HCT116 (cell line): ENCODE measurements around the gene PRKAG3.

Source experiments
- EZH2 ChIP-seq: fragments of 200-600 bp; sonication (generic); IDR thresholded peaks from 2 replicates; pipeline ENCODE4 v1.6.1; 2017; ENCODE audit warnings: antibody characterized with exemption, mixed run types
- EZH2phosphoT487 ChIP-seq: fragments of 200-600 bp; IDR thresholded peaks from 2 replicates; pipeline ENCODE4 v1.6.1; 2018; ENCODE audit warnings: antibody characterized with exemption, borderline replicate concordance
- POLR2A ChIP-seq: IDR thresholded peaks from 2 replicates; pipeline ENCODE4 v1.7.0; 2011; ENCODE audit warnings: borderline replicate concordance; ENCODE audit not compliant: insufficient read depth, insufficient read length; ENCODE audit errors: extremely low read depth
- POLR2AphosphoS5 ChIP-seq: IDR thresholded peaks from 2 replicates; pipeline ENCODE4 v1.6.1; 2011; ENCODE audit warnings: mild to moderate bottlenecking, low read depth, low read length, moderate library complexity
- SP1 ChIP-seq: IDR thresholded peaks from 2 replicates; pipeline ENCODE4 v1.6.1; 2012; ENCODE audit warnings: low read depth
- YY1 ChIP-seq: IDR thresholded peaks from 2 replicates; pipeline ENCODE4 v1.6.1; 2011; ENCODE audit warnings: low read length, low read depth, moderate library complexity, mild to moderate bottlenecking; ENCODE audit not compliant: insufficient replicate concordance; ENCODE audit errors: extremely low read depth
- ZFX ChIP-seq: fragments of 450-650 bp; IDR thresholded peaks from 2 replicates; pipeline ENCODE4 v1.6.1; 2017
- ZNF274 ChIP-seq: fragments of 200-500 bp; sonication (Bioruptor generic); IDR thresholded peaks from 2 replicates; pipeline ENCODE4 v1.6.1; 2014; ENCODE audit warnings: mild to moderate bottlenecking, low read depth, low read length, inconsistent platforms
- TF ChIP-seq, protein P1 (sequence below), 3 experiments: fragments of 200-600 bp in 1 of 3; sonication (generic) in 1 of 3; IDR thresholded peaks in 2 of 3; conservative IDR thresholded peaks in 1 of 3; 2 replicates each; pipeline ENCODE4 v1.5.1; 2012 to 2017; ENCODE audit warnings: low read depth in 2 of 3, low read length in 2 of 3, antibody characterized with exemption in 1 of 3, borderline replicate concordance in 1 of 3, control low read depth in 1 of 3, mild to moderate bottlenecking in 1 of 3, mixed read lengths in 1 of 3, mixed run types in 1 of 3, moderate library complexity in 1 of 3; ENCODE audit not compliant: insufficient read depth in 1 of 3
- TF ChIP-seq, protein P2 (sequence below): IDR thresholded peaks from 2 replicates; pipeline ENCODE4 v1.6.1; 2012; ENCODE audit warnings: low read depth
- TF ChIP-seq, protein P3 (sequence below): IDR thresholded peaks from 2 replicates; pipeline ENCODE4 v1.6.1; 2012

DNA sequence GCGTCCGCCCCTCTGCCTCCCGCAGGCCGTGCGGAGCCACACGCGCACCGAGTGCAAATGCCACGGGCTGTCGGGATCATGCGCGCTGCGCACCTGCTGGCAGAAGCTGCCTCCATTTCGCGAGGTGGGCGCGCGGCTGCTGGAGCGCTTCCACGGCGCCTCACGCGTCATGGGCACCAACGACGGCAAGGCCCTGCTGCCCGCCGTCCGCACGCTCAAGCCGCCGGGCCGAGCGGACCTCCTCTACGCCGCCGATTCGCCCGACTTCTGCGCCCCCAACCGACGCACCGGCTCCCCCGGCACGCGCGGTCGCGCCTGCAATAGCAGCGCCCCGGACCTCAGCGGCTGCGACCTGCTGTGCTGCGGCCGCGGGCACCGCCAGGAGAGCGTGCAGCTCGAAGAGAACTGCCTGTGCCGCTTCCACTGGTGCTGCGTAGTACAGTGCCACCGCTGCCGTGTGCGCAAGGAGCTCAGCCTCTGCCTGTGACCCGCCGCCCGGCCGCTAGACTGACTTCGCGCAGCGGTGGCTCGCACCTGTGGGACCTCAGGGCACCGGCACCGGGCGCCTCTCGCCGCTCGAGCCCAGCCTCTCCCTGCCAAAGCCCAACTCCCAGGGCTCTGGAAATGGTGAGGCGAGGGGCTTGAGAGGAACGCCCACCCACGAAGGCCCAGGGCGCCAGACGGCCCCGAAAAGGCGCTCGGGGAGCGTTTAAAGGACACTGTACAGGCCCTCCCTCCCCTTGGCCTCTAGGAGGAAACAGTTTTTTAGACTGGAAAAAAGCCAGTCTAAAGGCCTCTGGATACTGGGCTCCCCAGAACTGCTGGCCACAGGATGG lies 42.0 kb upstream of the PRKAG3 start:
- no peak for TF ChIP-seq EZH2
- TF ChIP-seq, protein P1, sequence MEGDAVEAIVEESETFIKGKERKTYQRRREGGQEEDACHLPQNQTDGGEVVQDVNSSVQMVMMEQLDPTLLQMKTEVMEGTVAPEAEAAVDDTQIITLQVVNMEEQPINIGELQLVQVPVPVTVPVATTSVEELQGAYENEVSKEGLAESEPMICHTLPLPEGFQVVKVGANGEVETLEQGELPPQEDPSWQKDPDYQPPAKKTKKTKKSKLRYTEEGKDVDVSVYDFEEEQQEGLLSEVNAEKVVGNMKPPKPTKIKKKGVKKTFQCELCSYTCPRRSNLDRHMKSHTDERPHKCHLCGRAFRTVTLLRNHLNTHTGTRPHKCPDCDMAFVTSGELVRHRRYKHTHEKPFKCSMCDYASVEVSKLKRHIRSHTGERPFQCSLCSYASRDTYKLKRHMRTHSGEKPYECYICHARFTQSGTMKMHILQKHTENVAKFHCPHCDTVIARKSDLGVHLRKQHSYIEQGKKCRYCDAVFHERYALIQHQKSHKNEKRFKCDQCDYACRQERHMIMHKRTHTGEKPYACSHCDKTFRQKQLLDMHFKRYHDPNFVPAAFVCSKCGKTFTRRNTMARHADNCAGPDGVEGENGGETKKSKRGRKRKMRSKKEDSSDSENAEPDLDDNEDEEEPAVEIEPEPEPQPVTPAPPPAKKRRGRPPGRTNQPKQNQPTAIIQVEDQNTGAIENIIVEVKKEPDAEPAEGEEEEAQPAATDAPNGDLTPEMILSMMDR (IDR thresholded peaks at IDR 0.05 in 2 of 3, conservative IDR thresholded peaks at IDR 0.05 in 1 of 3; ENCODE audit: borderline replicate concordance in 1 of 3, insufficient read depth in 1 of 3, low read depth in 2 of 3, low read length in 2 of 3), result no peak
- no peak for TF ChIP-seq SP1
- no peak for TF ChIP-seq YY1
- TF ChIP-seq ZFX, result no peak
- TF ChIP-seq, protein P2, sequence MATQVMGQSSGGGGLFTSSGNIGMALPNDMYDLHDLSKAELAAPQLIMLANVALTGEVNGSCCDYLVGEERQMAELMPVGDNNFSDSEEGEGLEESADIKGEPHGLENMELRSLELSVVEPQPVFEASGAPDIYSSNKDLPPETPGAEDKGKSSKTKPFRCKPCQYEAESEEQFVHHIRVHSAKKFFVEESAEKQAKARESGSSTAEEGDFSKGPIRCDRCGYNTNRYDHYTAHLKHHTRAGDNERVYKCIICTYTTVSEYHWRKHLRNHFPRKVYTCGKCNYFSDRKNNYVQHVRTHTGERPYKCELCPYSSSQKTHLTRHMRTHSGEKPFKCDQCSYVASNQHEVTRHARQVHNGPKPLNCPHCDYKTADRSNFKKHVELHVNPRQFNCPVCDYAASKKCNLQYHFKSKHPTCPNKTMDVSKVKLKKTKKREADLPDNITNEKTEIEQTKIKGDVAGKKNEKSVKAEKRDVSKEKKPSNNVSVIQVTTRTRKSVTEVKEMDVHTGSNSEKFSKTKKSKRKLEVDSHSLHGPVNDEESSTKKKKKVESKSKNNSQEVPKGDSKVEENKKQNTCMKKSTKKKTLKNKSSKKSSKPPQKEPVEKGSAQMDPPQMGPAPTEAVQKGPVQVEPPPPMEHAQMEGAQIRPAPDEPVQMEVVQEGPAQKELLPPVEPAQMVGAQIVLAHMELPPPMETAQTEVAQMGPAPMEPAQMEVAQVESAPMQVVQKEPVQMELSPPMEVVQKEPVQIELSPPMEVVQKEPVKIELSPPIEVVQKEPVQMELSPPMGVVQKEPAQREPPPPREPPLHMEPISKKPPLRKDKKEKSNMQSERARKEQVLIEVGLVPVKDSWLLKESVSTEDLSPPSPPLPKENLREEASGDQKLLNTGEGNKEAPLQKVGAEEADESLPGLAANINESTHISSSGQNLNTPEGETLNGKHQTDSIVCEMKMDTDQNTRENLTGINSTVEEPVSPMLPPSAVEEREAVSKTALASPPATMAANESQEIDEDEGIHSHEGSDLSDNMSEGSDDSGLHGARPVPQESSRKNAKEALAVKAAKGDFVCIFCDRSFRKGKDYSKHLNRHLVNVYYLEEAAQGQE, result no peak
- TF ChIP-seq, protein P3, sequence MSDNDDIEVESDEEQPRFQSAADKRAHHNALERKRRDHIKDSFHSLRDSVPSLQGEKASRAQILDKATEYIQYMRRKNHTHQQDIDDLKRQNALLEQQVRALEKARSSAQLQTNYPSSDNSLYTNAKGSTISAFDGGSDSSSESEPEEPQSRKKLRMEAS, result no peak
- TF ChIP-seq POLR2AphosphoS5, result no peak
- no peak for TF ChIP-seq POLR2A
- no peak for TF ChIP-seq EZH2phosphoT487
- no peak for TF ChIP-seq ZNF274
